Mesenchymal stem cell (in vitro differentiated cells and primary cell): ENCODE data around the gene TRAP1.

Experiments used
- DNase-seq: peaks from one replicate; pipeline ENCODE4 v3.0.0-alpha.2; 2013
- H2AFZ ChIP-seq: one replicate; pipeline ENCODE4 v1.6.1; 2013; ENCODE audit warnings: low read depth, mild to moderate bottlenecking, control low read depth, inconsistent platforms, low read length, moderate library complexity
- H2AK5ac ChIP-seq: 2 replicates; pipeline ENCODE4 v1.6.1; 2013; ENCODE audit warnings: low read length, moderate library complexity, mild to moderate bottlenecking, inconsistent platforms; ENCODE audit not compliant: severe bottlenecking
- H2BK120ac ChIP-seq: one replicate; pipeline ENCODE4 v1.6.1; 2013; ENCODE audit warnings: low read depth, mild to moderate bottlenecking, inconsistent platforms, low read length, moderate library complexity
- H2BK12ac ChIP-seq, 2 experiments: one replicate each; pipeline ENCODE4 v1.6.1; 2013; ENCODE audit warnings: inconsistent platforms in 2 of 2, low read length in 2 of 2, mild to moderate bottlenecking in 2 of 2, moderate library complexity in 2 of 2, control low read depth in 1 of 2
- H2BK15ac ChIP-seq: one replicate; pipeline ENCODE4 v1.6.1; 2013; ENCODE audit warnings: mild to moderate bottlenecking, low read depth, inconsistent platforms; ENCODE audit not compliant: poor library complexity, severe bottlenecking
- H2BK5ac ChIP-seq: 2 replicates; pipeline ENCODE4 v1.6.1; 2013; ENCODE audit warnings: low read depth, mild to moderate bottlenecking, low read length, control low read depth, inconsistent platforms; ENCODE audit not compliant: poor library complexity, severe bottlenecking
- H3K14ac ChIP-seq, 2 experiments: one replicate each; pipeline ENCODE4 v1.6.1; 2013; ENCODE audit warnings: inconsistent platforms in 2 of 2, low read length in 2 of 2, control low read depth in 1 of 2, mild to moderate bottlenecking in 1 of 2, moderate library complexity in 1 of 2
- H3K18ac ChIP-seq, 2 experiments: one replicate each; pipeline ENCODE4 v1.6.1; 2013; ENCODE audit warnings: inconsistent platforms in 2 of 2, low read length in 2 of 2, control low read depth in 1 of 2, low read depth in 1 of 2, mild to moderate bottlenecking in 1 of 2
- H3K23ac ChIP-seq, 2 experiments: one replicate each; pipeline ENCODE4 v1.6.1; 2013; ENCODE audit warnings: inconsistent platforms in 2 of 2, low read length in 2 of 2, mild to moderate bottlenecking in 2 of 2, moderate library complexity in 2 of 2, control low read depth in 1 of 2
- H3K27ac ChIP-seq: 2 replicates; pipeline ENCODE4 v1.5.1; 2013; ENCODE audit warnings: mild to moderate bottlenecking, moderate library complexity, low read length, control low read depth, inconsistent platforms; ENCODE audit not compliant: poor library complexity, severe bottlenecking
- H3K27me3 ChIP-seq, 2 experiments: 2 replicates each; pipeline versions ENCODE4 v1.6.1 to v1.7.0; 2013; ENCODE audit warnings: low read length in 2 of 2, mild to moderate bottlenecking in 2 of 2, moderate library complexity in 2 of 2, control low read depth in 1 of 2, inconsistent platforms in 1 of 2; ENCODE audit not compliant: control insufficient read depth in 1 of 2, insufficient read depth in 1 of 2
- H3K36me3 ChIP-seq, 2 experiments: 2 replicates each; pipeline versions ENCODE4 v1.6.1 to v1.7.0; 2013; ENCODE audit warnings: low read length in 2 of 2, control low read depth in 1 of 2, inconsistent platforms in 1 of 2, low read depth in 1 of 2, mild to moderate bottlenecking in 1 of 2; ENCODE audit not compliant: insufficient read depth in 2 of 2, control insufficient read depth in 1 of 2
- H3K4ac ChIP-seq, 2 experiments: one replicate each; pipeline ENCODE4 v1.6.1; 2013; ENCODE audit warnings: inconsistent platforms in 2 of 2, low read length in 2 of 2, mild to moderate bottlenecking in 2 of 2, moderate library complexity in 2 of 2, control low read depth in 1 of 2, low read depth in 1 of 2
- H3K4me1 ChIP-seq: 2 replicates; pipeline ENCODE4 v1.6.1; 2013; ENCODE audit warnings: low read depth, low read length, control low read depth; ENCODE audit not compliant: control insufficient read depth, insufficient read depth
- H3K4me2 ChIP-seq: 2 replicates; pipeline ENCODE4 v1.6.1; 2013; ENCODE audit warnings: low read length, mild to moderate bottlenecking, inconsistent platforms; ENCODE audit not compliant: poor library complexity, severe bottlenecking
- H3K4me3 ChIP-seq, 2 experiments: 2 replicates each; pipeline versions ENCODE4 v1.5.1 to v1.7.0; 2013; ENCODE audit warnings: low read length in 2 of 2, mild to moderate bottlenecking in 2 of 2, control low read depth in 1 of 2, low read depth in 1 of 2; ENCODE audit not compliant: insufficient read depth in 1 of 2
- H3K79me1 ChIP-seq: replicated peaks from 2 replicates; pipeline ENCODE4 v1.6.1; 2013; ENCODE audit warnings: mild to moderate bottlenecking, control low read depth, low read length, inconsistent platforms; ENCODE audit not compliant: poor library complexity, severe bottlenecking
- H3K9ac ChIP-seq: 2 replicates; pipeline ENCODE4 v1.7.0; 2013; ENCODE audit warnings: mild to moderate bottlenecking, low read length, moderate library complexity
- H3K9me3 ChIP-seq: 2 replicates; pipeline ENCODE4 v1.7.0; 2013; ENCODE audit warnings: mild to moderate bottlenecking, low read length; ENCODE audit not compliant: control insufficient read depth
- H4K8ac ChIP-seq: one replicate; pipeline ENCODE4 v1.6.1; 2013; ENCODE audit warnings: inconsistent platforms, mild to moderate bottlenecking, low read length, moderate library complexity
- H4K91ac ChIP-seq: one replicate; pipeline ENCODE4 v1.6.1; 2013; ENCODE audit warnings: mild to moderate bottlenecking, low read length, inconsistent platforms
- WGBS: methylation state at CpG from one replicate; pipeline ENCODE4 v1.1.7; 2013; ENCODE audit warnings: mixed read lengths; 5-methylcytosine and 5-hydroxymethylcytosine counted together

Gene TRAP1

GRCh38 chr16:3665508-3665907 is 51.8 kb downstream of the TRAP1 start:
- no peak overlapping the region for H3K4me3 ChIP-seq
- peaks cover 10% of the 10 kb centered on the region for H3K9me3 ChIP-seq
- H3K36me3 ChIP-seq, result peaks cover 65 to 69% of the 10 kb centered on the region in 2 experiments
- H2BK12ac ChIP-seq, result no peak overlapping the region
- no peak overlapping the region for H3K23ac ChIP-seq
- no peak overlapping the region for H3K4ac ChIP-seq
- H2BK15ac ChIP-seq, result no peak overlapping the region
- H4K8ac ChIP-seq, result no peak overlapping the region
- no peak overlapping the region for H4K91ac ChIP-seq
- H3K27ac ChIP-seq, result no peak overlapping the region
- no peaks in the 10 kb centered on the region for H3K27me3 ChIP-seq
- peaks cover 2% of the 10 kb centered on the region for H3K4me1 ChIP-seq
- no peak overlapping the region for H3K18ac ChIP-seq
- H2AK5ac ChIP-seq, result no peak overlapping the region
- H3K79me1 ChIP-seq, result peaks cover 16% of the 10 kb centered on the region
- H3K4me2 ChIP-seq, result no peak overlapping the region
- H2BK5ac ChIP-seq, result no peak overlapping the region
- no peak overlapping the region for H2AFZ ChIP-seq
- H3K14ac ChIP-seq, result no peak overlapping the region
- 93% methylated on average over 6 of the region's 6 CpGs for WGBS
- H2BK120ac ChIP-seq, result no peak overlapping the region
- DNase-seq, result no peak
- no peak overlapping the region for H3K9ac ChIP-seq

DNA sequence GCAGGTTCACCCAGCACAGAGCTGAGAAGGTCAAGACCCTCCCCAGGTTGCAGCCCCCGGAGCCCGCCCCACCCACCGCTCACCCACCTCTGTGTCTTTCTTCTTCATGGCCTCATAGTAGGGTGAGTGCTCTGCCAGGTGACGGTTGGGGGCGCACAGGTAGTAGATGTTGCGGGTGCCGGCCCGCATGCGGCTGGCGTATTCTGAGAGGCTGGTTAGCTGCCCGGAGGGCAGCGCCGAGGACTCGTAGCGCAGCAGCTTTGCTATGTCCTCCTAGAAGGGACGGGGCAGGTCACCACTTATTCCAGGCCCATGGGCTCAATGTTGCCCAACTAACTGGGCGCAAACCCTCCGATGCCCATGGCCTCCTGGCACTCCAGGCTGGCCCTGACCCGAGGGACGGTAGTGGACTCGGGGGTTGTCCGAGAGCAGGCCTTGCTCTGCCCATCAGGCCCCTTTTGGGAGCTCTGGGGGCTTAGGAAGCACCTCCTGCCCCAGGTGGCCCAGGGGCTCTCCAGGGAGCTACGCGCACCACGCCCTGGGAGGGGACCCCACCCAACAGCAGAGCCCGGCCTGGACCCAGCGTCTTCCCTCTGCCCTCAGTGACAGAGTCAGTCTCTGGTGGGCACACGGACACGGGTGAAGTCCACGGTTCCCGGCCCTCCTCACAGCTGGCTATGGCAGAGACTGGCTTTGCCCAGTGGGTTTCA is 53.0 kb downstream of the TRAP1 start:
- Histone ChIP-seq H3K27me3 (no peaks in the 10 kb centered on the region), H4K91ac (no peak overlapping the region), H3K4me2 (no peak overlapping the region), H2AFZ (no peak overlapping the region), H3K79me1 (peaks cover 16% of the 10 kb centered on the region), H2BK120ac (no peak overlapping the region), H4K8ac (no peak overlapping the region), H3K14ac (no peak overlapping the region), H3K9me3 (peaks cover 10% of the 10 kb centered on the region), H3K23ac (no peak overlapping the region), H3K27ac (no peak overlapping the region), H3K18ac (no peak overlapping the region), H3K36me3 (peaks cover 74 to 79% of the 10 kb centered on the region in 2 experiments), H3K9ac (no peak overlapping the region), H3K4me3 (no peak overlapping the region), H2BK5ac (no peak overlapping the region), H2BK15ac (no peak overlapping the region), H2BK12ac (no peak overlapping the region), H3K4ac (no peak overlapping the region), H3K4me1 (peaks cover 2% of the 10 kb centered on the region), H2AK5ac (no peak overlapping the region)
- 97% methylated on average over 31 of the region's 31 CpGs for WGBS
- DNase-seq, result no peak

- WGBS, result 96% methylated on average over 17 of the region's 17 CpGs
- H3K23ac ChIP-seq, result no peak overlapping the region
- H3K27me3 ChIP-seq, result no peaks in the 10 kb centered on the region
- no peak overlapping the region for H3K18ac ChIP-seq
- H4K91ac ChIP-seq, result no peak overlapping the region
- H2BK15ac ChIP-seq, result no peak overlapping the region
- H3K4me2 ChIP-seq, result no peak overlapping the region
- H2BK120ac ChIP-seq, result no peak overlapping the region
- H3K4ac ChIP-seq, result no peak overlapping the region
- H3K36me3 ChIP-seq, result peaks cover 73 to 85% of the 10 kb centered on the region in 2 experiments
- H2BK5ac ChIP-seq, result no peak overlapping the region
- peaks cover 3% of the 10 kb centered on the region for H3K4me1 ChIP-seq
- H2BK12ac ChIP-seq, result no peak overlapping the region
- H2AFZ ChIP-seq, result no peak overlapping the region
- H3K79me1 ChIP-seq, result peaks cover 12% of the 10 kb centered on the region
- H3K9me3 ChIP-seq, result no peaks in the 10 kb centered on the region
- H2AK5ac ChIP-seq, result no peak overlapping the region
- H3K9ac ChIP-seq, result no peak overlapping the region
- no peak overlapping the region for H3K4me3 ChIP-seq
- H4K8ac ChIP-seq, result no peak overlapping the region
- no peak for DNase-seq
- no peak overlapping the region for H3K14ac ChIP-seq
- no peak overlapping the region for H3K27ac ChIP-seq
These were observed 54.7 kb downstream of the TRAP1 start for GRCh38 chr16:3662601-3663000.

DNA sequence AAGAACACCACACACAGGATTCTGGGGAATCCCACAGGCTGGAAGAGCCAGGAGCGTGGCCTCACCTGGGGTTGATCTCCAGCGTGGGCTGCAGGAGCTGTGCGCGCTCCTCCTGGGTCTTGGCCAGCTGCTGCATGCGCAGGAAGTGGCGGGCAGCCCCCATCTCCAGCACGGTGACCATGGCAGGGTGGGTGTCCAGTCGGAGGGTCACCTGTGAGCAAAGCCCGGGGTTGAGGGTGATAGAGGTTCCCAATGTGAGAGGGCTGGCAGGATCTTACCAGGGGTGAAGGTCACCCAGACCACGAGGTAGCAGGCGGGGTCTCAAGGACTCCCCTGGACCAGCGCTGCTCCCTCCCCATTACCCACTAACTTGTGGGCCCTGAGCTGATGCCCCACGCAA is 55.4 kb downstream of the TRAP1 start:
- Histone ChIP-seq H3K27ac (no peak overlapping the region), H3K4me3 (no peak overlapping the region), H3K14ac (no peak overlapping the region), H2AK5ac (no peak overlapping the region), H4K91ac (no peak overlapping the region), H4K8ac (no peak overlapping the region), H3K27me3 (no peaks in the 10 kb centered on the region), H2BK5ac (no peak overlapping the region), H3K9ac (no peak overlapping the region), H2BK120ac (no peak overlapping the region), H3K4me1 (peaks cover 7% of the 10 kb centered on the region), H3K4ac (no peak overlapping the region), H2BK15ac (no peak overlapping the region), H3K9me3 (no peaks in the 10 kb centered on the region), H2AFZ (no peak overlapping the region), H3K36me3 (peaks cover 76 to 88% of the 10 kb centered on the region in 2 experiments), H3K4me2 (no peak overlapping the region), H2BK12ac (no peak overlapping the region), H3K23ac (no peak overlapping the region), H3K18ac (no peak overlapping the region), H3K79me1 (peaks cover 10% of the 10 kb centered on the region)
- no peak for DNase-seq
- WGBS, result 94% methylated on average over 13 of the region's 13 CpGs
